Amniotic stem cell (primary cell): ENCODE measurements around the gene NR2F6.

ENCODE experiments used
- DNase-seq: peaks from one replicate; lab custom pipeline; 2025; lab: John Stamatoyannopoulos, UW

The NR2F6 gene

GRCh38 chr19:17237747-17238706, 7.7 kb downstream of the NR2F6 start:
- DNase-seq = no peak

- no peak for DNase-seq
These were observed 8.7 kb downstream of the NR2F6 start for GRCh38 chr19:17236811-17237543.

- DNase-seq = no peak
These were observed 9.5 kb downstream of the NR2F6 start for GRCh38 chr19:17235971-17236777.

- DNase-seq = peak; percentile 43
These were observed 10.3 kb downstream of the NR2F6 start for GRCh38 chr19:17235300-17235970.

DNA sequence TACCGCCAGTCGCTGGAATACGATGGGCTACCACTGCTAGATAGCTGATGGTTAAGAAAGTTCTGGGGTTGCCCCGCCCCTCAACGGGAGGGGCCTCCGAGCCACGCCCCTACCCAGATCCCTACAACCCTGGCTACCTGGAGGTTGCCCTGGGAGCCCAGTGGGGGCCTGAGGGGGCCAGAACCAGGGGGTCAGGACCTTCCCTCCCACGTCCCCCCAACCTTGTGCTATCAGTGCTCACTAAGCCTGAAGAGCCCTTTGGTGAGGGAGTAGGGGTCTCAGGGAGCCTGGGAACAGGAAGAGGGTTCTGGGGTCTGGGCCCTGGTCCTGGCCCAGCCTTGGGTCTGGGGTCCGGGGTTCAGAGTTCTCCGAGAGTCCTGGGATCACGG, 10.8 kb downstream of the NR2F6 start:
- DNase-seq = no peak

DNA sequence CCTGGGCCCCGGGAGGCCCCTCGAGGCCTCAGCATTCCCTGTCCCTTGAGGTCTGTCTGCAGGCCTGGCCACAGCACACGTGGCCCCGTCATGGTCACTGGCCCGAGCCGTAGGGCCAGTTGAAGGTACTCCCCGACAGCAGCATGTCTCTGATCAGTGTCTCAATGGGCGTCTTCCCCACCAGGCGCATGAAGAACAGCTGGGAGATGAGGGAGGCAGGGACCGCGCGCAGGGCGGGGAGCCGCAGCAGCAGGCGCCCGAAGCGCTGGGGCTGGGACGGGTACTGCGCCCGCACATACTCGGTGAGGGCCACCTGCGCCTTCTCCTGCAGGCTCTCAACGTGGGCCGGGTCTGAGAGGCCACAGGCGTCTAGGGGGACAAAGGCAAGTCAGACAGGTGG, 13.5 kb downstream of the NR2F6 start:
- no peak for DNase-seq

DNA sequence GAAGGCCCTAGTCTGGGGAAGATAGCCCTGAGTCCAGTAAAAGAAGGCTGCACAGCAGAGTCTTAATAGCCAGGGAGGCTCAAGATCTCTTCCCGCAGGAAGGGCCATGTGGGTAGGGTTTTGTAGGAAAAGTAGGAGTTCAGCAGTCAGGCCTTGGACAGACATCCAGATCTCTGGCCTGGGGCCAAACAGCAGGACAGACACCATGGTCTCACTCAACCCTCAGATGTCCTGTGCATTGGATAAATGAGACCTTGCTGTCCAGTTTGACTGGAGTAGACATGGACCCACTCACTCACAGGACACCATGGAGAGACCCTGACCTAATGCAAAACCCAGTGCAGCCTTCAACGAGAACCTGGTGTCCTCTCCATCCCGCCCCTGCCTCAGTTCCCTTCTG, 15.8 kb downstream of the NR2F6 start:
- DNase-seq = no peak

DNA sequence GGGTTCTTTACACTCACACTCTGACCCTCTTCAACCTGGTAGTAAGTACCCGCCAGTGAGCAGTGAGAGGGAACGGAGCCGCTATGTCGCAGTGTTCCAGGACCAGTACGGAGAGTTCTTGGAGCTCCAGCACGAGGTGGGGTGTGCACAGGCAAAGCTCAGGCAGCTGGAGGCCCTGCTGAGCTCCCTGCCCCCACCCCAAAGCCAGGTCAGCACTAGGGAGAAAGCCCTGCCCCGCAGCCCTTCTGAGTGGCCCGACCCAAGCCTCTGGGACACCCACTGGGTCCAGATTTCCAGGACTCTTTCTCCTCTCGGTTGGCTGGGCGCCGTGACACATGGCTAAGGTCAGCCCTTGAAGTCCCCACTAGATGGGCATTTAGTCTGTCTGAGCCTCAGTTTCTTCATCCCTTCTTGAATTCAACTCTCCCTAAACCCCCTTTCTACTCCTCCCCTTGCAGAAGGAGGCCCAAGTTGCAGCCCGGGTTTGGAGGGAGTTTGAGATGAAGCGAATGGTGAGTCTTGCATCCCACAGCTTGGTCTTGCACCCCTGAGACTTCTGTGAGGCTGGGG, 17.8 kb downstream of the NR2F6 start:
- DNase-seq = no peak

DNA sequence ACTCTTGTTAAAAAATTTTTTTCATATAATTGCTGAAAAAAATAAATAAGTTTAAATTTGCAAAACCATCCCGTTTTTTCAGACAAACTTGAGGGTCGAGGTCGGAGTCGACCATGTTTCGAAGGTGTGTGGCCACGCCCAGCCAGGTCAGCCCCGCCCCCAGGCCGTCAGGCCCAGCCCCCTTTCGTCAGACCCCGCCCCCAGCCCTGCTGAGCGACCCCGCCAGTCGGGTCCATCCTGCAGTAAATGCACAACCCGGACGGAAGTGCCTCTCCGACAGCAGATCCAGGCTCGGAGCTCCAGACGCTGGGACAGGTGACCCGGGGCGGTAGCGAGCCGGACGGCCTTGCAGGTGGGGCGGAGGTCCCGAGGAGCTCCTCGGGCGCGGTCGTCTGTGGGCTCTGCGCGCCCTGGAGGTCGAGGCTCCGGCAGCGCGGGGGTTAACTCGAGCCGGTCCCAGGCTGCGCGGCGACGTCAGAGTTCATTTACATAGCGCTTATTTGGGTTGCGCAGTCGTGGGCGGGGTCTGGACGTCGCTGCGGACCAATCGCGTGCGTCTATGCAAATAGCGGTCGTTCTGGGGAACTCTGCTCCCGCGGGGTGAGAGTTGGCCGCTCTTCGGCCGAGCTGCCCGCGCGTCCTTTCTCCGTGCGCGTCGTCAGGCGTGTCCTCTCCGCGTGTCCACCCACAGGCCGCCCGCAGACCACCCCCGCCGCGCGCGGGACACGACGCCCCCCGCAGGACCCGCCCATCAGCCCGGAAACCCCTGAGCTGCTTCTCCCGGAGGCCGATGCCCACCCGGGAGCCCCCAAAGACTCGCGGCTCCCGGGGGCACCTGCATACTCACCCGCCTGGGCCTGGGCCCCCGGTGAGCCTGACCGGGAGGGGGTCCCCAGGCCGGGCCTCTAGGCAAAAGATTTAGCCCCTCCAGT, 19.5 kb downstream of the NR2F6 start, which contains the start of gene OCEL1:
OCEL1 (plus strand) TSS at position 225 of the 932 bp plus-strand sequence; CDS start at position 247, 22 bp downstream.
- peak; percentile 97 for DNase-seq

- no peak for DNase-seq
These were observed 20.7 kb downstream of the NR2F6 start for GRCh38 chr19:17225053-17225452.

DNA sequence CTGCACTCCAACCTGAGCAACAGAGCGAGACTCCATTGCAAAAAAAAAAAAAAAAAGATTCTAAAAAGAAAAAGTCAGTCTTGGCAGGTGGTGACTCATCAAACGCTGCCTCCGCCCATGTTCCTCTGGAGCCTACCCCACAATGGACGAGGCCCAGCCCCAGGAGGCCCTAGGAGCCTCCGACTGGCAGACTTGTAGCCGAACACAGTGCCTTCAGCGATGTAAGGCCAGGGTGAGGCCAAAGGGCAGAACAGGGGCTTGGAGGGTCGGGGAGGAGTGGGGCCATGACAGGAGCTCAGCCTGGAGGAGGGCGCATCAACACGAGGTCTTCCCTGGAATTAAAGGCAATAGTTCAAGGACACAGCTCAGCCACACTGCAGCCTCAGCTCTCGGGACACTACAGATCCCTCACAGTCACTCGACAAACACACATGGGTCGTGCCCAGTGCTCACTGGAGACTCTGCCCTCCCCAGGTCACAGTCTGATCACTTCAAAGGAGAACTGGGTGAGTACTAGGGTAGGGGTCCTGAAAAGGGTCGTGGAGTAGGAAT, 25.4 kb downstream of the NR2F6 start:
- no peak for DNase-seq

DNA sequence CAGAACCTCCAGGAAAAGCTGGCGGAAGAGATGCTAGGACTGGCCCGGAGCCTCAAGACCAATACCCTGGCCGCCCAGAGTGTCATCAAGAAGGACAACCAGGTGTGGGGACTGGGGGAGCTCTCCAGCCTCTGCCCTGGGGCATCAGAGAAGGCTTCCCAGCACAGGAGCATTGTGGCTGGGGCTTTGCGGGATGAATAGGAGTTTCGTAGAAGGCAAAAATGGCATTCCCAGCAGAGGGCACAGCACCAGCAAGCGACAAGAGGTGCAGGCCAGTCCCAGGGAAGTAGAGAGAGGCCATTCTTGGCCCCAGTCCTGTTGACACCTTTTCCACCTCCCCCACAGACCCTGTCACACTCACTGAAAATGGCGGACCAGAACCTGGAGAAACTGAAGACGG, 26.4 kb downstream of the NR2F6 start:
- no peak for DNase-seq

GRCh38 chr19:17216058-17216670, 29.6 kb downstream of the NR2F6 start:
- DNase-seq = no peak

DNA sequence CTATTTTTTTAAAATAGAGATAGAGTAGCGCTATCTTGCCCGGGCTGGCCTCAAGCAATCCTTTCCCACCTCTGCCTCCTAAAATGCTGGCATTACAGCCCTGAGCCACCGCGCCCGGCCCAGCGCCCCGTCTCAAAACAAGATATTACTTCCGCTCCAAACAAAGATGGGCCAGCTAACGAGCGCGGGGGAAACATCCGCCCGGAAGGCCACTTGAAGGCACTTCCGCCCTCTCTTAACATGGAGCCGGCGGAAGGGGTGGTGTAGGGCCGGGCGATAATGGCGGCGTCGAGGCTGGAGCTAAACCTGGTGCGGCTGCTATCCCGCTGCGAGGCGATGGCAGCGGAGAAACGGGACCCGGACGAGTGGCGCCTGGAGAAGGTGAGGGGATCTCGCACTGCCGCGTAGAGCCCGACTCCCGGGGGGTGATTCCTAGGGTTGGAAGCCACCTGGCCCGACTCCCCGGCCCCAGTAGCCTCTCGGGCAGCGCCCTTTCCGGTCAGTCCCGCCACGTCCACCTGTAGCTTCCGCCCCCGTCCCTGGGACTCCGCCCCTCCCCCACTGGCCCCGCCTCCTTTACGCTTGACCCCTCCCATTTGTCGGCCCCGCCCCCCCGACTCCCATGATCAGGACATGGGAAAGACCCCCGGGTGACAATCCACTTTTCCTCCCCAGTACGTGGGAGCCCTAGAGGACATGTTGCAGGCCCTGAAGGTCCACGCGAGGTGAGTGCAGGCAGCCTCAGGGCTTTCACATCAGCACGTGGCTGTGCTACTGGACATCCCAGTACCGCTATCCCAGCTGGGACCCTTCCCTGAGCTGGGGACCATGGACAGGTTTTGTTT, 30.4 kb downstream of the NR2F6 start, which contains the start of gene USE1:
USE1 (plus strand) TSS at position 231 of the 845 bp plus-strand sequence; CDS start at position 280, 49 bp downstream.
- peak; percentile 74 for DNase-seq

GRCh38 chr19:17214508-17215126, 31.1 kb downstream of the NR2F6 start:
- DNase-seq = no peak

GRCh38 chr19:17213334-17213733, 32.4 kb downstream of the NR2F6 start:
- no peak for DNase-seq

DNA sequence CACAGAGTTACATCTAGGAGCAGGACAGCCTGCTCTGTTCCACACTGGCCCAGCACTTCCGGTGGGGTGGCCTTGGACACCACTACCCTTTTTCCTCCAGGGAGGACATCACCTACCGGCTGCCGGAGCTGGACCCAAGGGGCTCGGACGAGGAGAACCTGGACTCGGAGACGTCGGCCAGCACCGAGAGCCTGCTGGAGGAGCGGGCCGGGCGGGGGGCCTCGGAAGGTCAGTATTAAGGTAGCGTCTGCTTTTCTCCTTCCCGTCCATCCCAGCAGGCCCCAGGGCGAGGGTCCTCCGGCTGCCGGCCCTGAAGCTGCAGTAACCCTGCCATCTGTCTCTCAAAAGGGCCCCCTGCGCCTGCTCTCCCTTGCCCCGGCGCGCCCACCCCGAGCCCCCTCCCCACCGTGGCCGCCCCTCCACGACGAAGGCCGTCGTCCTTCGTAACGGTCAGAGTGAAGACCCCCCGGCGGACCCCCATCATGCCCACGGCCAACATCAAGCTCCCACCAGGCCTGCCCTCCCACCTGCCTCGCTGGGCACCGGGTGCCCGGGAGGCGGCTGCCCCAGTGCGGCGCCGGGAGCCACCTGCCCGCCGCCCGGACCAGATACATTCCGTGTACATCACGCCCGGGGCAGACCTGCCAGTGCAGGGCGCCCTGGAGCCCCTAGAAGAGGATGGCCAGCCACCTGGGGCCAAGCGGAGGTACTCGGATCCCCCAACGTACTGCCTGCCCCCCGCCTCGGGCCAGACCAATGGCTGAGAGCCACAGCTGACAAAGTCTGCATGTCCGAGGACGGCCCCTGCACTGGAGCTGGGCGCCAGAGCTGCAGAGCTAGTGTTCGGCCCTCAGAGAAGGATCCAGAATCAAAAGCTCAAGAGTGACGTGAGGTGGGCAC, 33.9 kb downstream of the NR2F6 start:
- DNase-seq = no peak
